ENCODE results near the gene APIP. TPM values are rescaled to one million over a fixed set of nuclear protein-coding genes. Genes with fewer than 3 reads are reported as not detected.
"Not testable (repeated sequence)": the region's sequence is repeated elsewhere in the genome, so short reads cannot be mapped to it uniquely, and the experiment has no call there.

APIP gene
- total and polyA plus RNA-seq, 2 donors (not counting 1 experiment from before 2014, with no cell fraction given): 32.2 to 32.7 TPM

GRCh38 chr11:34921156-34921555 is 5.0 kb upstream of the APIP start:
- H3K27me3 ChIP-seq (ENCODE audit: control insufficient read depth, insufficient read depth, low read length): no peaks in the 10 kb centered on the region
- H3K4me2 ChIP-seq (ENCODE audit: extremely low read depth, insufficient read depth, low read length): no peak overlapping the region
- H3K4me3 ChIP-seq (replicated peaks in 1 of 4; ENCODE audit: control extremely low read depth in 1 of 4, insufficient read depth in 1 of 4, low read depth in 3 of 4, low read length in 4 of 4): no peak overlapping the region
- DNase-seq (ENCODE audit: low read depth in 2 of 2): no peak
- H3K79me2 ChIP-seq (ENCODE audit: control insufficient read depth, insufficient read depth, low read length): peaks cover 87% of the 10 kb centered on the region
- H3K9me3 ChIP-seq (ENCODE audit: control insufficient read depth, insufficient read depth, low read depth, low read length): no peaks in the 10 kb centered on the region
- H3K9ac ChIP-seq (ENCODE audit: insufficient read depth, low read length): no peak overlapping the region
- peaks cover 1% of the 10 kb centered on the region for H3K36me3 ChIP-seq (ENCODE audit: control insufficient read depth, insufficient read depth, low read length)
- H4K20me1 ChIP-seq (ENCODE audit: control insufficient read depth, extremely low read depth, insufficient read depth, low read length): no peaks in the 10 kb centered on the region
- TF ChIP-seq, protein P1, sequence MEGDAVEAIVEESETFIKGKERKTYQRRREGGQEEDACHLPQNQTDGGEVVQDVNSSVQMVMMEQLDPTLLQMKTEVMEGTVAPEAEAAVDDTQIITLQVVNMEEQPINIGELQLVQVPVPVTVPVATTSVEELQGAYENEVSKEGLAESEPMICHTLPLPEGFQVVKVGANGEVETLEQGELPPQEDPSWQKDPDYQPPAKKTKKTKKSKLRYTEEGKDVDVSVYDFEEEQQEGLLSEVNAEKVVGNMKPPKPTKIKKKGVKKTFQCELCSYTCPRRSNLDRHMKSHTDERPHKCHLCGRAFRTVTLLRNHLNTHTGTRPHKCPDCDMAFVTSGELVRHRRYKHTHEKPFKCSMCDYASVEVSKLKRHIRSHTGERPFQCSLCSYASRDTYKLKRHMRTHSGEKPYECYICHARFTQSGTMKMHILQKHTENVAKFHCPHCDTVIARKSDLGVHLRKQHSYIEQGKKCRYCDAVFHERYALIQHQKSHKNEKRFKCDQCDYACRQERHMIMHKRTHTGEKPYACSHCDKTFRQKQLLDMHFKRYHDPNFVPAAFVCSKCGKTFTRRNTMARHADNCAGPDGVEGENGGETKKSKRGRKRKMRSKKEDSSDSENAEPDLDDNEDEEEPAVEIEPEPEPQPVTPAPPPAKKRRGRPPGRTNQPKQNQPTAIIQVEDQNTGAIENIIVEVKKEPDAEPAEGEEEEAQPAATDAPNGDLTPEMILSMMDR (conservative IDR thresholded peaks at IDR 0.05 in 1 of 2, IDR thresholded peaks at IDR 0.05 in 1 of 2; ENCODE audit: low read depth in 1 of 2, low read length in 2 of 2): no peak
- TF ChIP-seq EZH2 (IDR thresholded peaks at IDR 0.05; ENCODE audit: low read length, missing control alignments): no peak
- H3K27ac ChIP-seq (ENCODE audit: insufficient read depth, low read length): no peak overlapping the region
- no peak overlapping the region for H2AFZ ChIP-seq (ENCODE audit: low read length)
- peaks cover 3% of the 10 kb centered on the region for H3K4me1 ChIP-seq (ENCODE audit: control insufficient read depth, extremely low read depth, insufficient read depth, low read length)

GRCh38 chr11:34916843-34917770 is 928 bp upstream of the APIP start:
- no peaks in the 10 kb centered on the region for H3K9me3 ChIP-seq (ENCODE audit: control insufficient read depth, insufficient read depth, low read depth, low read length)
- peaks cover 64% of the 10 kb centered on the region for H3K79me2 ChIP-seq (ENCODE audit: control insufficient read depth, insufficient read depth, low read length)
- TF ChIP-seq EZH2 (IDR thresholded peaks at IDR 0.05; ENCODE audit: low read length, missing control alignments): no peak
- TF ChIP-seq, protein P1 (conservative IDR thresholded peaks at IDR 0.05 in 1 of 2, IDR thresholded peaks at IDR 0.05 in 1 of 2; ENCODE audit: low read depth in 1 of 2, low read length in 2 of 2): no peak
- peak overlapping the region; percentile 70 to 98 (median 95) for H3K4me3 ChIP-seq (replicated peaks in 1 of 4; ENCODE audit: control extremely low read depth in 1 of 4, insufficient read depth in 1 of 4, low read depth in 3 of 4, low read length in 4 of 4)
- no peaks in the 10 kb centered on the region for H3K27me3 ChIP-seq (ENCODE audit: control insufficient read depth, insufficient read depth, low read length)
- peak overlapping the region; percentile 83 for H2AFZ ChIP-seq (ENCODE audit: low read length)
- peak overlapping the region; percentile 97 for H3K27ac ChIP-seq (ENCODE audit: insufficient read depth, low read length)
- H3K36me3 ChIP-seq (ENCODE audit: control insufficient read depth, insufficient read depth, low read length): peaks cover 1% of the 10 kb centered on the region
- DNase-seq (ENCODE audit: low read depth in 2 of 2): peak; percentile 10 to 38
- peaks cover 4% of the 10 kb centered on the region for H3K4me1 ChIP-seq (ENCODE audit: control insufficient read depth, extremely low read depth, insufficient read depth, low read length)
- H3K4me2 ChIP-seq (ENCODE audit: extremely low read depth, insufficient read depth, low read length): peak overlapping the region; percentile 95
- H3K9ac ChIP-seq (ENCODE audit: insufficient read depth, low read length): peak overlapping the region; percentile 97
- no peaks in the 10 kb centered on the region for H4K20me1 ChIP-seq (ENCODE audit: control insufficient read depth, extremely low read depth, insufficient read depth, low read length)

- H3K4me2 ChIP-seq (ENCODE audit: extremely low read depth, insufficient read depth, low read length): peak overlapping the region; percentile 97
- H3K4me3 ChIP-seq (replicated peaks in 1 of 4; ENCODE audit: control extremely low read depth in 1 of 4, insufficient read depth in 1 of 4, low read depth in 3 of 4, low read length in 4 of 4): peak overlapping the region; percentile 62 to 98 (median 81)
- no peak for TF ChIP-seq EZH2 (IDR thresholded peaks at IDR 0.05; ENCODE audit: low read length, missing control alignments)
- TF ChIP-seq, protein P1 (conservative IDR thresholded peaks at IDR 0.05 in 1 of 2, IDR thresholded peaks at IDR 0.05 in 1 of 2; ENCODE audit: low read depth in 1 of 2, low read length in 2 of 2): no peak
- no peaks in the 10 kb centered on the region for H4K20me1 ChIP-seq (ENCODE audit: control insufficient read depth, extremely low read depth, insufficient read depth, low read length)
- peaks cover 4% of the 10 kb centered on the region for H3K4me1 ChIP-seq (ENCODE audit: control insufficient read depth, extremely low read depth, insufficient read depth, low read length)
- DNase-seq (ENCODE audit: low read depth in 2 of 2): peak; percentile 45
- H3K27me3 ChIP-seq (ENCODE audit: control insufficient read depth, insufficient read depth, low read length): no peaks in the 10 kb centered on the region
- H3K9me3 ChIP-seq (ENCODE audit: control insufficient read depth, insufficient read depth, low read depth, low read length): no peaks in the 10 kb centered on the region
- H2AFZ ChIP-seq (ENCODE audit: low read length): peak overlapping the region; percentile 88
- H3K9ac ChIP-seq (ENCODE audit: insufficient read depth, low read length): peak overlapping the region; percentile 91
- H3K36me3 ChIP-seq (ENCODE audit: control insufficient read depth, insufficient read depth, low read length): peaks cover 1% of the 10 kb centered on the region
- H3K27ac ChIP-seq (ENCODE audit: insufficient read depth, low read length): peak overlapping the region; percentile 97
- peaks cover 47% of the 10 kb centered on the region for H3K79me2 ChIP-seq (ENCODE audit: control insufficient read depth, insufficient read depth, low read length)
Observed at GRCh38 chr11:34915136-34916014, 804 bp downstream of the APIP start.

DNA sequence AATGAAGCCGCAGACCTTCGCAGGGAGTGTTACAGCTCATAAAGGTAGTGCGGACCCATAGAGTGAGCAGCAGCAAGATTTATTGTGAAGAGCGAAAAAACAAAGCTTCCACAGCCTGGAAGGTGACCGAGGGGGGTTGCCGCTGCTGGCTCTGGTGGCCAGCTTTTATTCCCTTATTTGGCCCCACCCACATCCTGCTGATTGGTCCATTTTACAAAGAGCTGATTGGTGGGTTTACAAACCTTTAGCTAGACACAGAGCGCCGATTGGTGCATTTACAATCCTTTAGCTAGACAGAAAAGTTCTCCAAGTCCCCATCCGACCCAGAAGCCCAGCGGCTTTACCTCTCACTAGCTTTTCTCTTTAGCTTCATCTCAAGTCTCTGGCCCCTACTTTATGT is 2.6 kb downstream of the APIP start:
- not testable (repeated sequence) for H3K4me1 ChIP-seq (ENCODE audit: control insufficient read depth, extremely low read depth, insufficient read depth, low read length); H3K9ac ChIP-seq (ENCODE audit: insufficient read depth, low read length)

More for the DNA sequence above, 2.6 kb downstream of the APIP start:
- H3K36me3 ChIP-seq (ENCODE audit: control insufficient read depth, insufficient read depth, low read length); H3K4me3 ChIP-seq (replicated peaks in 1 of 4; ENCODE audit: control extremely low read depth in 1 of 4, insufficient read depth in 1 of 4, low read depth in 3 of 4, low read length in 4 of 4); H3K27ac ChIP-seq (ENCODE audit: insufficient read depth, low read length); H4K20me1 ChIP-seq (ENCODE audit: control insufficient read depth, extremely low read depth, insufficient read depth, low read length); H3K27me3 ChIP-seq (ENCODE audit: control insufficient read depth, insufficient read depth, low read length); DNase-seq (ENCODE audit: low read depth in 2 of 2); H3K4me2 ChIP-seq (ENCODE audit: extremely low read depth, insufficient read depth, low read length); H2AFZ ChIP-seq (ENCODE audit: low read length); H3K9me3 ChIP-seq (ENCODE audit: control insufficient read depth, insufficient read depth, low read depth, low read length): not testable (repeated sequence)
- H3K79me2 ChIP-seq (ENCODE audit: control insufficient read depth, insufficient read depth, low read length): peaks cover 30% of the 10 kb centered on the region

All from fibroblast of lung (primary cell).